Measurements from ENCODE around the gene C1QTNF6.

C1QTNF6 gene

DNA sequence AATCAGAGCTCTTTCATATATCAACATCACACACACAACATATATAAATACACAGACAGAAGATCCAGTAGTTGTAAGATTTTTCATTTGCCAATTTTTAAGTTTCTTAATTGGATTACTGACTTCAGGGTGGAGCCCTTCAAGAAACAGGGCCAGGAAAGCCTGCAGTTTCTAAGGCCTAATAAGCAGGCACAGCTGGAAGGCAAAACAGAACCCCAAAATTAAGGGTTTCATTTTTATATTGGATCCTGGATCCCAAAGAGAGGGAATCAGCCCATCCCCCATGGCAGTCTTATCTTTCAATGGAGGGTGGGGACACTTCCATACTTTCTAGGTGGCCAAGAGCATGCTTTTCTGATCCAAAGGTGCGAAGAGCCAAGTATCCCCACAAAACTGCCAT, 4.7 kb upstream of the C1QTNF6 start:
- H3K4me1 ChIP-seq (ENCODE audit: insufficient read depth, low read length, poor library complexity, severe bottlenecking), result peaks cover 20% of the 10 kb centered on the region
- TF ChIP-seq CTCF (conservative IDR thresholded peaks at IDR 0.05; ENCODE audit: low read length), result no peak
- TF ChIP-seq EZH2phosphoT487 (IDR thresholded peaks at IDR 0.05; ENCODE audit: borderline replicate concordance), result no peak
- H3K9me2 ChIP-seq (replicated peaks; ENCODE audit: low read depth, low read length), result no peaks in the 10 kb centered on the region
- no peak overlapping the region for H2AFZ ChIP-seq (ENCODE audit: low read length)
- no peaks in the 10 kb centered on the region for H4K20me1 ChIP-seq (ENCODE audit: insufficient read depth, low read length, poor library complexity, severe bottlenecking)
- no peaks in the 10 kb centered on the region for H3K36me3 ChIP-seq (ENCODE audit: insufficient read depth, low read length)
- H3K27me3 ChIP-seq (ENCODE audit: insufficient read depth, low read length, poor library complexity, severe bottlenecking), result no peaks in the 10 kb centered on the region
- no peak overlapping the region for H3K4me3 ChIP-seq (ENCODE audit: low read length, poor library complexity, severe bottlenecking)
- peaks cover 1% of the 10 kb centered on the region; the same call in 1 of the 2 replicates for H3K79me2 ChIP-seq (ENCODE audit: insufficient read depth, low read length)
- H3F3A ChIP-seq (ENCODE audit: low read depth), result no peaks in the 10 kb centered on the region
- H3K9ac ChIP-seq (ENCODE audit: low read depth, low read length, poor library complexity, severe bottlenecking), result no peak overlapping the region
- no peak overlapping the region for H3K4me2 ChIP-seq (ENCODE audit: low read depth, low read length, poor library complexity, severe bottlenecking)
- H3K9me3 ChIP-seq (ENCODE audit: insufficient read depth, low read depth, low read length), result peaks cover 3% of the 10 kb centered on the region; the same call in 1 of the 2 replicates

DNA sequence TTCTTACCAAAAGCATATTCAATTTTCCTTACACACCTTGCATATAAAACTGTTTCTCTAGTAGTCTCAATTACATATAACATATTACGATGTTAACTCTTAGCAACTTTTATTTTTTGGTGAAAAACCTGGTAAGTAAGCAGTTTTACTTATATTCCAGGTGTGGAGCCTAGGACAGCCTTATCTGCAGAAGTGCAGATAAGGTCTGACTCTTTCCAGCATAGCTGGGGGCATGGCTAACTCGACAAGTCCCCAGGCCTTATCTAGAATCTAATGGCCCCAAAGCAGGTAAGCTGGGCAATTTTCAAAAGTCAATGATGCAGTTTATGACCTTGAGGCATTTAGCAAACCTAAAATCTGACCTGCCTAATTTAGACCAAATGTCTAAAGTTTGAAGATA, 4.2 kb upstream of the C1QTNF6 start:
- no peaks in the 10 kb centered on the region for H3K27me3 ChIP-seq (ENCODE audit: insufficient read depth, low read length, poor library complexity, severe bottlenecking)
- H3K4me3 ChIP-seq (ENCODE audit: low read length, poor library complexity, severe bottlenecking), result no peak overlapping the region
- H4K20me1 ChIP-seq (ENCODE audit: insufficient read depth, low read length, poor library complexity, severe bottlenecking), result no peaks in the 10 kb centered on the region
- TF ChIP-seq CTCF (conservative IDR thresholded peaks at IDR 0.05; ENCODE audit: low read length), result no peak
- TF ChIP-seq EZH2phosphoT487 (IDR thresholded peaks at IDR 0.05; ENCODE audit: borderline replicate concordance), result no peak
- H2AFZ ChIP-seq (ENCODE audit: low read length), result no peak overlapping the region
- peaks cover 3% of the 10 kb centered on the region; the same call in 1 of the 2 replicates for H3K9me3 ChIP-seq (ENCODE audit: insufficient read depth, low read depth, low read length)
- no peak overlapping the region for H3K9ac ChIP-seq (ENCODE audit: low read depth, low read length, poor library complexity, severe bottlenecking)
- no peaks in the 10 kb centered on the region for H3F3A ChIP-seq (ENCODE audit: low read depth)
- H3K9me2 ChIP-seq (replicated peaks; ENCODE audit: low read depth, low read length), result no peaks in the 10 kb centered on the region
- no peaks in the 10 kb centered on the region for H3K79me2 ChIP-seq (ENCODE audit: insufficient read depth, low read length)
- H3K4me2 ChIP-seq (ENCODE audit: low read depth, low read length, poor library complexity, severe bottlenecking), result no peak overlapping the region
- H3K36me3 ChIP-seq (ENCODE audit: insufficient read depth, low read length), result no peaks in the 10 kb centered on the region
- peaks cover 20% of the 10 kb centered on the region for H3K4me1 ChIP-seq (ENCODE audit: insufficient read depth, low read length, poor library complexity, severe bottlenecking)

- Histone ChIP-seq H3K79me2 (ENCODE audit: insufficient read depth, low read length) (no peaks in the 10 kb centered on the region), H3K4me3 (ENCODE audit: low read length, poor library complexity, severe bottlenecking) (no peak overlapping the region), H3K9me3 (ENCODE audit: insufficient read depth, low read depth, low read length) (peaks cover 3% of the 10 kb centered on the region; the same call in 1 of the 2 replicates), H3K36me3 (ENCODE audit: insufficient read depth, low read length) (no peaks in the 10 kb centered on the region), H3K4me2 (ENCODE audit: low read depth, low read length, poor library complexity, severe bottlenecking) (no peak overlapping the region), H3F3A (ENCODE audit: low read depth) (0 out of 2 replicates have a peak, but pooled peaks cover 6% of the 10 kb centered on the region), H3K9me2 (replicated peaks; ENCODE audit: low read depth, low read length) (no peaks in the 10 kb centered on the region), H3K4me1 (ENCODE audit: insufficient read depth, low read length, poor library complexity, severe bottlenecking) (peaks cover 28% of the 10 kb centered on the region), H3K9ac (ENCODE audit: low read depth, low read length, poor library complexity, severe bottlenecking) (no peak overlapping the region), H4K20me1 (ENCODE audit: insufficient read depth, low read length, poor library complexity, severe bottlenecking) (no peaks in the 10 kb centered on the region), H2AFZ (ENCODE audit: low read length) (no peak overlapping the region), H3K27me3 (ENCODE audit: insufficient read depth, low read length, poor library complexity, severe bottlenecking) (no peaks in the 10 kb centered on the region)
- no peak for TF ChIP-seq EZH2phosphoT487 (IDR thresholded peaks at IDR 0.05; ENCODE audit: borderline replicate concordance)
- TF ChIP-seq CTCF (conservative IDR thresholded peaks at IDR 0.05; ENCODE audit: low read length), result no peak
Measured at GRCh38 chr22:37190262-37190780, 2.3 kb upstream of the C1QTNF6 start.

Measured in Loucy (cell line).